Endothelial cell (in vitro differentiated cells): Measurements from ENCODE around the gene OOSP1. TPM values are rescaled to one million over a fixed set of nuclear protein-coding genes. Genes with fewer than 3 reads are reported as not detected.

Experiments
- DNase-seq: peaks from one replicate; pipeline ENCODE4 v3.0.0; 2021; ENCODE audit warnings: low spot score
- H3K27ac Mint-ChIP-seq: one replicate; pipeline ENCODE4 v1.8.0; 2021; ENCODE audit warnings: mixed read lengths, inconsistent platforms; ENCODE audit not compliant: unreplicated experiment
- H3K27me3 Mint-ChIP-seq: one replicate; pipeline ENCODE4 v1.8.0; 2021; ENCODE audit warnings: mild to moderate bottlenecking, moderate library complexity, mixed read lengths, inconsistent platforms; ENCODE audit not compliant: unreplicated experiment
- H3K36me3 Mint-ChIP-seq: one replicate; pipeline ENCODE4 v1.8.0; 2021; ENCODE audit warnings: mild to moderate bottlenecking, low read depth, mixed read lengths, inconsistent platforms; ENCODE audit not compliant: unreplicated experiment
- H3K4me1 Mint-ChIP-seq: one replicate; pipeline ENCODE4 v1.8.0; 2021; ENCODE audit warnings: mild to moderate bottlenecking, mixed read lengths, inconsistent platforms; ENCODE audit not compliant: unreplicated experiment
- H3K4me3 Mint-ChIP-seq: one replicate; pipeline ENCODE4 v1.8.0; 2021; ENCODE audit warnings: mild to moderate bottlenecking, mixed read lengths, inconsistent platforms; ENCODE audit not compliant: unreplicated experiment
- H3K9me3 Mint-ChIP-seq: one replicate; pipeline ENCODE4 v1.8.0; 2021; ENCODE audit warnings: mixed read lengths, inconsistent platforms; ENCODE audit not compliant: unreplicated experiment
- CTCF ChIP-seq: fragments of 200-600 bp; sonication (generic); IDR thresholded peaks from one replicate; pipeline ENCODE4 v1.5.0; 2021; ENCODE audit warnings: antibody characterized with exemption; ENCODE audit not compliant: unreplicated experiment
- total RNA-seq: library from RNA; stranded (reverse); fragmentation: NEBNext Ultra II Directional; extraction: Animal tissue kit (Norgen Biotek cat#: 25700); gene quantifications from one replicate; pipeline ENCODE4 v1.2.1, GENCODE V29; 2021; ENCODE audit not compliant: unreplicated experiment

Gene OOSP1
- total RNA-seq, 1 donor from 2014 or later: 0.38 TPM

DNA sequence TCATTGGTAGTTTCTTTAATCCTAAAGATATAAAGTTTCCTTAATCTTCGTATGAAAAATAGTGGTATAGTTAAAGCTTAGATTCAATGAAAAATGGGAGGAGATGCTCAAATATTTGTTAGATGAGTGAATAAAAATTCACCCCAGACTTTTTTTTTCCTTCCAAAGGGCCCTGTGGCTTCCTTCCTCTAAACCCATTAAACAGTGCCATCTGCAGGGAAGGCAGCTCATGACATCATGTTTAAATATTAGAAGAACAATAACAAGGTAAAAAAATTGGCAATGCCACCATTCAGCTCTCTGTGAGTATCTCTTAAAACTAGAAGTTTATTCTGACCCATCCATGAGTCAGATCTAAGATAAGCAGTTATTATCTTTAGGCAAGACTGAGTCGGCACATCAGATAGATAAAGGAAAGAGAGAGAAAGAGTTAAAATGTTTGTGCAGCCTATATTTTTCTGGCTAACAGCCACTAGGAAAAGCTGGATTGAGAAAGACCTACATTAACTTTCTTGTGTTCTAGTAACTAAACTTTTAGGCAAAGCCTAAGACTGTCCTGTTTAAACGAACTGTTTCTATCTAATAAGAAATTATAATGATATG is 19.1 kb upstream of the OOSP1 start:
- Mint-ChIP-seq H3K4me1 (no peaks in the 10 kb centered on the region), H3K9me3 (peaks cover 23% of the 10 kb centered on the region), H3K27me3 (peaks cover 2% of the 10 kb centered on the region), H3K4me3 (no peak overlapping the region), H3K27ac (no peak overlapping the region), H3K36me3 (peaks cover 41% of the 10 kb centered on the region)
- DNase-seq: peak; percentile 50
- peak; percentile 61 for TF ChIP-seq CTCF

- TF ChIP-seq CTCF: no peak
- Mint-ChIP-seq H3K4me3 (peak overlapping the region; percentile 56), H3K4me1 (no peaks in the 10 kb centered on the region), H3K36me3 (peaks cover 41% of the 10 kb centered on the region), H3K9me3 (peaks cover 26% of the 10 kb centered on the region), H3K27me3 (peaks cover 3% of the 10 kb centered on the region), H3K27ac (no peak overlapping the region)
- DNase-seq: peak; percentile 6
Measured at GRCh38 chr11:59923813-59924212, 14.4 kb upstream of the OOSP1 start.

DNA sequence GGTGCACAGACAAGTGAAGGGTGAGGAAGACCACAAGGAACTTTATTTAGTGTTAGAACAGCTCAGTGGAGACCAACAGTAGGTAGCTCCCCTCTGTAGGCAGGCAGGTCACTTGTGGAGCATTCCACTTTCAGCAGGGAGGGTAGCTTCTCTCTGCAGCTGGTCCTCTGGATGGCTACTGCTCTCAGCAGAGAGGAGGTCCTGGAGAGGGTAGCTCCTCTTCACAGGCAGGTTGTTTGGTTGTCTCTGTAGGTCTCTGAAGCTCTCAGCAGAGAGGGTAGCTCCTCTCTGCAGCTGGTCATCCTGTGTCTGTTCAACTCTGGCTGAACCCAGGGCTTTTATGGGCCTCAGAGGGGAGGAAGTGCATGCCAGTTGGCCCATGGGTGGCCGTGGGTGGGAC is 6.5 kb upstream of the OOSP1 start:
- Mint-ChIP-seq H3K4me1 (no peaks in the 10 kb centered on the region), H3K4me3 (no peak overlapping the region), H3K27me3 (peaks cover 2% of the 10 kb centered on the region), H3K27ac (no peak overlapping the region), H3K36me3 (peaks cover 24% of the 10 kb centered on the region), H3K9me3 (peaks cover 4% of the 10 kb centered on the region)
- DNase-seq: no peak
- TF ChIP-seq CTCF: no peak

DNA sequence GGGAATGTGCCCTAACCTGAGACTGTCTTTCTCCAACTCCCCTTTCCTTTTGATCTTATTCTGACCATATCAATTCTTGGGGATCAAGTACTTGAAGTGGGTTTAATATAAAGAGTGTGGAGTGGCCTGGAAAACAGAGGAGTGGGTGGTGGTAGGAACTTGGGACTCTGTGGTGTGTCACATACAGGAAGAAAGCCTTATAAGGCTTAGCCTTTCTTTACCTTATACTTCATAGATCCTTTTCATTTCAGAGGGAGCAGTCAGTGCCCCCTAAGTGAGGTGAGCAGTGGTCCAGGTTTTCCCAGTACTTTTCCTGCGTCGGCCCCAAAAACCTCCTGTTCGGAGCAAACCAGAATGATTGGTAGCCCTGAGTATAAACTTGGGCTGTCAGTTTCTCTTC is 486 bp downstream of the OOSP1 start:
- H3K4me3 Mint-ChIP-seq: no peak overlapping the region
- no peaks in the 10 kb centered on the region for H3K4me1 Mint-ChIP-seq
- H3K27me3 Mint-ChIP-seq: no peaks in the 10 kb centered on the region
- peaks cover under 1% of the 10 kb centered on the region for H3K9me3 Mint-ChIP-seq
- H3K27ac Mint-ChIP-seq: no peak overlapping the region
- no peak for DNase-seq
- TF ChIP-seq CTCF: no peak
- H3K36me3 Mint-ChIP-seq: peaks cover 4% of the 10 kb centered on the region

- no peaks in the 10 kb centered on the region for H3K4me1 Mint-ChIP-seq
- DNase-seq: no peak
- peaks cover 6% of the 10 kb centered on the region for H3K36me3 Mint-ChIP-seq
- no peaks in the 10 kb centered on the region for H3K27me3 Mint-ChIP-seq
- TF ChIP-seq CTCF: no peak
- H3K4me3 Mint-ChIP-seq: no peak overlapping the region
- H3K27ac Mint-ChIP-seq: no peak overlapping the region
- H3K9me3 Mint-ChIP-seq: peaks cover 4% of the 10 kb centered on the region
Measured at GRCh38 chr11:59939482-59939881, 1.2 kb downstream of the OOSP1 start.
